NCI-H146 treated with DMSO at 0.1 percent for 48 hours (cell line): Measurements from ENCODE around the gene TMEM154.

Experiments used
- DNase-seq: peaks from one replicate; lab custom pipeline; 2025; ENCODE audit not compliant: unreplicated experiment; lab: John Stamatoyannopoulos, UW

Gene TMEM154

DNA sequence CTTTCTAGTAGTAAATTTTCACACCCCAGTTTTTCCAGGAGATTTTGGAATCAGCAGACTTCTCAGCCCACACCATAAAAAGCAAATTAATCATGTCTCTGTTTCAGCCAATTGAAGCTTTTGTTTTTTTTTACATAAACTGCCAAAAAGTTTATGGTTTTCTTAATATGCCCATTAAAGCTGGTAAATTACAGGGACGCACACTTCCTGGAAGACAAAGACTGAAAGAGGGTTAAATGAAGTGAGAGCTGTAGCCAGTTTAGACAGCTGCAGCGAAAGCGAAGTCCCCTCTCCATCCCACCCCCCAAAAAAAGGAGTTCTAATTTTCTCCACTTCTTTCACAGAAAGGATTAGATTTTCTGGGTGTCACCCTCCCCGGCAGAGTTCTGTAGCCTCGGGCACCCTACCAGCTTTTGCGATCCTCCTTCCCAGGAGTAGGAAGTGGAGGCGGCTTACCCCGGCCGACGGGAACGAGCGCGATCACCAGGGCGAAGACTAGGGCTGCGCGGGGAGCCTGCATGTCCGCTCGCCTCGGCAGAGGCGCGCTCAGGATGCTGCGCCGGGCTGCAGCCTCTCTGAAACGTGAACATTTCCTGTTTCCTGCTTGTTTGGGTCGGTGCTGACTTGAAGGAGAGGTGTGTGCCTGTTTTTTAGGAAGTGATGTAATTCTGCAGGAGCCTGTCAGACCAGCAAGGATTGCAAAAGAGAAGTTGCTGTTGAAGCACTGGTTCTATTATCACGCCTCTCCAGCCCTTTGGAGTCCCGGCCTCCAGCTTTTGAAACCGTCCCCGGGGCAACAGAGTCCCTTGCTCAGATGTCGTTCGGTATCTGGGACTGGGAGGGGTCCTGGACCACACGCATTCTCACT, at the start of gene TMEM154:
TSS of gene TMEM154 (minus strand) at position 584 of the 868 bp plus-strand sequence. CDS start at position 520, 64 bp downstream.
- DNase-seq = no peak

DNA sequence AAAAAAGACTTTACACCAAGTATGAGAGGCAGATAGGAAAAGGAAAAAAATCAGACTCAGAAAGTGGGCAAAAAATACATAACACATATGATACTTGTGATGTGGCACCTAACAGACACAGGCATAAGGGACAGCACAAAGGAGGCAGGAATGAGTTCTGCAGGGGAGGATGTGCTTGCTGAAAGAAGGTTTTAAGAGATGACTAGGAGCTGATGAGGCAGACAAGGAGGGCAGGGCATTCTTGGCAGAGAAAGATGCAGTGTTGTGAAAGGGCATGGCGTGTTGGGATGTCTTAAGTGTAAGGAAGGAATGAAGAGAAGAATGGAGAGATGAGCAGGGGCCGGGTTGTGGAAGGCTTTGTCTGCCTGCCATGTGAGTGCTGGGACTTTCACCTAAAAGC, 49.7 kb upstream of the TMEM154 start:
- DNase-seq = no peak

DNA sequence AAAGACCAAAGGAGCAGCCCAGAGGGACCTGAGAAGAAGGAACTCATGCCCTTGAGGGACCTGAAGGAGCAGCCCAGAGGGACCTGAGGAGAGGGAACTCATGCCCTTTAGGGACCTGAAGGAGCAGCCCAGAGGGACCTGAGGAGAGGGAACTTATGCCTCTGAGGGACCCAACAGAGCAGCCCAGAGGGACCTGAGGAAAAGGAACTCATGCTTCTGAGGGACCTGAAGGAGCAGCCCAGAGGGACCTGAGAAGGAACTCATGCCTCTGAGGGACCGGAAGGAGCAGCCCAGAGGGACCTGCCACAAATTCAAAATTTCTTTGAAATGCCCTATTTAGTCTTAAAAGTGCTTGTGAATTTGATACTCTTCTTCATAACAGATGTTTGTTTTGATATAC, 48.5 kb upstream of the TMEM154 start:
- DNase-seq = no peak

GRCh38 chr4:152727784-152728183, 48.0 kb upstream of the TMEM154 start:
- DNase-seq = no peak

GRCh38 chr4:152724494-152724893, 44.7 kb upstream of the TMEM154 start:
- no peak for DNase-seq

DNA sequence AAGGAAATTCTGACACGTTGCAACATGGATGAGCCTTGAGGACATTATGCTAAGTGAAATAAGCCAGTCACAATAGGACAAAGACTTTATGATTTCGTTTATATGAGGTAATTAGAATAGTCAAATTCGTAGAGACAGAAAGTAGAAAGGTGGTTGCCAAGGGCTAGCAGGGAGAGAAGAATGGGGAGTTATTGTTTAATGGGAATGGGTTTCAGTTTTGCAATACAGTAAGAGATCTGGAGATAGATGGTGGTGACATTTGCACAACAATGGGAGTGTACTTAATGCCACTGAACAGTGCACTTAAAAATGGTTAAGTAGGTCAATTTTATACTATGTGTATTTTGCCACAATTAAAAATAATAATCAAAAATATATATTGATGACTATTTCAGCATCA, 43.4 kb upstream of the TMEM154 start:
- DNase-seq = no peak

DNA sequence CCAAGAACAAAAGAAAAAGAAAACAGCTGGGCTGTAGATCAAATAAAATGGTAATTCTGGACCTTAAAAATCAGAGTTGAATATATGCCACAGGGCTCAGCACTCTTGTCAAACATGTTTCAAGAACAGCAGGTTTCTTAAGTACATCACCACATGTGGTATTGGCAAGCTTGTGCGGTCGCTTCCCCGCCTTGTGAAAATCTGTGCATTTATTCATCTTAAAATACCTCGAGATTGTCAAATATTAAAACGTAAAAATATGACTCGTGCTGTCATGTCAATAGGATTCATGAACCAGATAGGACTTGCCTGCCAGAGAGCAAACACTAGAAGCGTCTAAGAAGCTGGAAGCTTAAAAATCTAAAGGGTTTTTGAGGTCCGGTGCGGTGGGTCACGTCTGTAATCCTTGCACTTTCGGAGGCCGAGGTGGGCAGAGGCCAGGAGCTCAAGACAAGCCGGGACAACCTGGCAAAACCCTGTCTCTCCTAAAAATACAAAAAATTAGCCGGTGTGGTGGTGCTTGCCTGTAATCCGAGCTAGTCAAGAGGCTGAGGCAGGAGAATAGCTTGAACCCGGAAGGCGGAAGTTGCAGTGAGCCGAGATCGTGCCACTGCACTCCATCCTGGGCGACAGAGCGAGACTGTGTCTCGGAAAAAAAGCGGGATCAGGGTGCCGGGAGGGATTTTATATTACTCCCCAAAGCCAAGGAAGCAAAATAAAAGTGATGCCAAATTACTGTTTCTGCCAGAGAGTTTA, 40.2 kb upstream of the TMEM154 start:
- no peak for DNase-seq

DNA sequence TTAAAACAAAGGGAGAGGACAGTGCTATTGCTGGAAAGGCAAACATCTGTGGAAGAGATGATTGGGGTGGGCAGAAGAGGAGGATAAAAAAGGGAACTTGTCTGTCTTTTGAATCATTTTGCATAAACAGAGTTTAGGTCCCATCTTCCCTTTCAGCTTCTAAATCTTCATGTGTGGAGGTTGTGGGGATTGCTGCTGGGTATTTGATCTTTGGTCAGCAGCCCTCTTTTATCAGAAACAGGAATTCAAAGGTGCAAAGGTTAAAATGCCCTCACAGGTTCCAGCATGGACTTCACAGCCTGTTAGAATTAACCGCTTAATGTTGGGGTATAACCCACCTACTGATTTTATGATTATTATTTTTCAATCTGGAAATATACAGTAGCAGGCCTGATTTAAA, 39.5 kb upstream of the TMEM154 start:
- no peak for DNase-seq

GRCh38 chr4:152715076-152715475, 35.3 kb upstream of the TMEM154 start:
- DNase-seq = no peak

DNA sequence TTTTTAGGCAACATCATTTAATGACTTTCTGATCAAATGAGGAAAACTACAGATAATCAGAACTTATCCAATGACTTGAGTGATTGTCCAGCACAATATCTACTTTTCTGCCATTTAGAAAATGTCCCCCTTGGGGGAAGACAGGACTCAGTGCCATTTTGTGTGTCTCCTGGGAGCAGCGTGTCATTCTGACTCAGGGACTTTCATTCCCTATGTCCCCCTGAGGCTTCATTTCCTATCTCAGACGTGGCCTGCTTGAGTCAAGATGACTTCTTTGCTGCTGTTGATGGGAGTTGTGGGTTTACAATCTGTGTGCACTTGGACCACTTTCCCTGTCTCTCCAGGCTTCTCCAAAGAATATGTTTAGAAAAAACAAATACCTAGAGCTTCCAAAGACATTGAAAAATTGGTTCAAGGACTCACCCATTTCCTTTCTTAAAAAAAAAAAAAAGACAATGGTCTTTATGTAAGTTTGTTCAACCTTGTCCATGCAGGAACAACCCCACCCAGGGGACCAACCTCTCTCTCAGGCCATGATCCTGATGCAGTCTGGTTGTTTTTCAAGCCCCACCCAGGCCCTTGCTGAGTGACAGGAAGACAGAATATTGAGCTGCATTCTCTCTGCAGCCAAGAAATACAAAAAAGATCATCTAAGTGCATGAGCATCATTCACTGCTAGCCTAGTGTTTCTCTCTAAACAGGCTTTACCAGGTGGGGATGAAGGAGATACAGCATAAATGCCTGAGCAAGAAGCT, 34.3 kb upstream of the TMEM154 start:
- DNase-seq = no peak

GRCh38 chr4:152709675-152710438, 30.1 kb upstream of the TMEM154 start:
- DNase-seq = no peak

- DNase-seq = no peak
Observed at GRCh38 chr4:152708796-152709195, 29.0 kb upstream of the TMEM154 start.

- no peak for DNase-seq
Observed at GRCh38 chr4:152708361-152708760, 28.6 kb upstream of the TMEM154 start.

DNA sequence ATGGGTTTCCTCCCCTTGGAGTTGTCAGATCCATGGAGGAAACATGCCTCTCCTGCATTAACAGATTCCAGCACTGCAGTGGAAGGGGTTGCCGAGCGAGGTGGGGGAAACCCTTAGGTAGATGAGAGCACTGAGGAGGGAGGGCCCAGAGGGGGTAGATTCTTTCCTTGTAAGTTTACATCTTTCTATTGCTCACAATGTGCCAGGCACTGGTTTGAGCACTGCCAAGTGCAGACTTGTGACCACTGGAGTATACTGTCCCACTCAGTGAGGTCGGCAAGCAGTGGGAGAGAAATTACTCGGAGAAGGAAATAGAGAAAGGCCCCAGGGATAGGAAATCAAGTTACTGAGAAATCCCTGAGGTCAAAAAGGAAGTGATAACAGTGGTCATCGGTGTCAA, 27.8 kb upstream of the TMEM154 start:
- DNase-seq = no peak

DNA sequence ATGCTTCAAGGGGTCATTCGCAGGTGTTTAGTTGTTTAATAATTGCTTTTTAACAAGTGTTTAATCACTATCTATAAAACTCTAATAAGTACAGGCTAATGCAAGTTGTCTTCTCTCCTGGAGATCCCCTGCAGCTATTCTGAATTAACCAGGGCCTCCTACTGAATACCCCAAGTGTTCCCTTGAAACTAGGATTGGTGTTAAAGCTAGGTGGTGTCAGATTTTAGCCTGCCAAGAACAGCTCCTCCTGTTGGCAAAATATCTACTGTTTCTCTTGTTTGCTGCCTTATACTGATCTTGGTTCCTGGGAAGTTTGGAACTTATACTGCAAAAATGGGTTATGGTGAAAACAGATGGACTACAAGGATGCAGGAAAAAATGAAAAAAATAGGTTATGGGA, 26.1 kb upstream of the TMEM154 start:
- no peak for DNase-seq

GRCh38 chr4:152704788-152705187, 25.0 kb upstream of the TMEM154 start:
- DNase-seq = no peak

DNA sequence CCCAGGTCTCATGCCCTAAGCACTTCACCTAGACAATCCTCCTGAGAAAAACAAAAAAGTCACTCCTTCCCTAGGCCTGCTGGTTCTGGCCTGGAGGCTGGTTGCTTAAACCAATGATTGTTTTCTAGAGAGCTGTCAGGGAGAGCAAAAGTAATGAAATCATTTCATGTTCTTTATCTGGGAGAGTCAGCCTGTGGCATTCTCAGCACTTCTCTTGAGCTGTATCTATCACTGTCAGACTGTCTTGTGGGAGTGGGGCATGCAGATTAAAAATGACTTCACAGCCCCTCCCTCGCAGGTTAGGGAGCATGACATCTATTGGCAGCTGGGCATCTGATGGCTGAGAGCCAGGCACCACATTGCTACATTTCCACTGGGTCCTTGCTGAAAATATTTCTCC, 20.4 kb upstream of the TMEM154 start:
- DNase-seq = no peak

DNA sequence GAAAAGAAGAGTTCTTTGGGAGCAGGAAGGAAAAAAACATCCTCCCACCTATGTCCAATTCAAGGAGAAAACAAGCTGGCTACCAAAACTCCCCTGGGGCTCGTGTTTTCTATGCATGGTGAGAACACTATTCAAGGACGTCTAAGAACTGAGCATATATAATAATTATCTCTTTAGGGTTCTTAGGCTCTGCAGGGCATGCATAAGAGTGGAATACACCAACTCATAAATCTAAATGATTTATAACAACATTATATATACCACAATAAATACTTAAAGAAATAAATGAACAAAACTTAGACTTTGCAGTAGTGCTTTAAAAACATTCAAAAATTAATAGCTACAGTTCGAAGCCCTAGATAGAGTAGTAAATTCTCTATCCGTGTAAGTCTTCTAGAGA, 19.5 kb upstream of the TMEM154 start:
- no peak for DNase-seq

- DNase-seq = no peak
Observed at GRCh38 chr4:152698089-152698499, 18.3 kb upstream of the TMEM154 start.

DNA sequence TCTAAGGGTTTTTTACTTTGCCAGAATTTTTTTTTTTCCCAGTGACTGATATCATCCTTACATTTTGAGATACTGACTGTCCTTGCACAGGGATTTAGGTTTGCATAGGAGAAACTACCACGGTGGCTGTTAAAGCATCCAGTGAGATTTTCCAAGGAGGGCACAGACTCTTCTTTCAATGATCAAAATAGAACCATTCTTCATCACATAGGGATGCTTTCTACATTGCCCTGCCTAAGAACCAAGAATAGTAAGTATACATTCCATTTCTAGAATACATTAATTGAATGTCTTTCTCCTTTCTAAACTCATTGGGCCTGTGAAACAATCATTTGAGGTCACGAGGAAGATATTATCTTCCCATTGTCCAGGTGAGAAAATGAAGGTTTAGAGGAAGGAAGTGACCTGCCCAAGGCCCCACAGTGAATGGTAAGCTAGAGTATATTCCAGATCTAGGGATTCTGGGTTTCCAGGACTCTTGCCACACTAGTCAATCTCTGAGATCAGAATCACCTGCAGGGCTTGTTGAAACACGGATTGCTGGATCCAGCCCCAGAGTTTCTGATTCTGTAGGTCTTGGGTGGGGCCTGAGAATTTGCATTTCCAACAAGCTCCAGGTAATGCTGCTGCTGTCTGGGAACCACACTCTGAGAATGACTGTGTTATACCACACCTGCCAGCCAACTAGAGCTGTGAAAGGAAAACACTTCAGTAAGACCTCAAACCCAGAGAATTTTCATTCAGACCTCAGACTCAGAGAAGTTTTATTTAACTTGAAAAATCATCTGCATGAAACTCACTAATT, 17.7 kb upstream of the TMEM154 start:
- DNase-seq = no peak
